K562 (cell line): ENCODE measurements around the gene FERMT3. TPM values are rescaled to one million over a fixed set of nuclear protein-coding genes. Genes with fewer than 3 reads are reported as not detected.

Source experiments
- BRF1 ChIP-seq: IDR thresholded peaks from 3 replicates; pipeline ENCODE4 v1.6.1; 2011; ENCODE audit warnings: borderline replicate concordance, mild to moderate bottlenecking; ENCODE audit not compliant: insufficient read length; ENCODE audit errors: extremely low read depth
- CBX1 ChIP-seq: sonication (generic); IDR thresholded peaks from 2 replicates; pipeline ENCODE4 v1.6.1; 2016; ENCODE audit warnings: antibody characterized with exemption, low read depth, mild to moderate bottlenecking
- CXXC5 ChIP-seq: fragments of 250-450 bp; sonication (Bioruptor Pico); IDR thresholded peaks from 2 replicates; pipeline ENCODE4 v1.8.0; 2022; ENCODE audit warnings: inconsistent platforms, mild to moderate bottlenecking, moderate library complexity
- DMBX1 ChIP-seq: fragments of 250-450 bp; sonication (Bioruptor Pico); IDR thresholded peaks from 2 replicates; pipeline ENCODE4 v1.8.0; 2022; ENCODE audit warnings: inconsistent platforms, mild to moderate bottlenecking, moderate library complexity, borderline replicate concordance
- E2F8 ChIP-seq: fragments of 450-650 bp; IDR thresholded peaks from 2 replicates; pipeline ENCODE4 v1.7.1; 2018; ENCODE audit warnings: mild to moderate bottlenecking, low read depth; ENCODE audit not compliant: partially characterized antibody
- EGR1 ChIP-seq: fragments of 450-650 bp; conservative IDR thresholded peaks from 2 replicates; pipeline ENCODE4 v1.6.1; 2017; ENCODE audit warnings: mild to moderate bottlenecking
- ELF2 ChIP-seq: fragments of 250-450 bp; sonication (Bioruptor Pico); IDR thresholded peaks from 2 replicates; pipeline ENCODE4 v1.5.0; 2021; ENCODE audit warnings: mild to moderate bottlenecking
- SMARCE1 ChIP-seq: fragments of 450-650 bp; IDR thresholded peaks from 2 replicates; pipeline ENCODE4 v1.7.1; 2016; ENCODE audit warnings: mild to moderate bottlenecking
- TCFL5 ChIP-seq: fragments of 250-450 bp; sonication (Bioruptor Pico); conservative IDR thresholded peaks from 2 replicates; pipeline ENCODE4 v1.6.1; 2021; ENCODE audit warnings: mild to moderate bottlenecking, moderate library complexity, matching md5 sums
- TSHZ1 ChIP-seq: fragments of 250-450 bp; sonication (Bioruptor Pico); IDR thresholded peaks from 2 replicates; pipeline ENCODE4 v1.4.0; 2020; ENCODE audit warnings: mild to moderate bottlenecking, moderate library complexity
- USF2 ChIP-seq: sonication (generic); formaldehyde crosslinking; IDR thresholded peaks from 2 replicates; pipeline ENCODE4 v1.5.0; 2020; ENCODE audit warnings: missing genetic modification reagents
- ZHX1 ChIP-seq: fragments of 150-350 bp; conservative IDR thresholded peaks from 2 replicates; pipeline ENCODE4 v1.6.1; 2014; ENCODE audit warnings: low read length
- ZNF165 ChIP-seq: fragments of 250-450 bp; sonication (Bioruptor Pico); IDR thresholded peaks from 2 replicates; pipeline ENCODE4 v1.4.0; 2020; ENCODE audit warnings: borderline replicate concordance
- ZNF347 ChIP-seq: fragments of 450-650 bp; formaldehyde crosslinking; IDR thresholded peaks from 2 replicates; pipeline ENCODE4 v1.4.0; 2020; ENCODE audit warnings: low read depth, mild to moderate bottlenecking, moderate library complexity
- polyA plus RNA-seq, 8 experiments: library from polyadenylated mRNA; depleted of rRNA in 4 of 8; stranded (reverse) in 5 of 8; unstranded in 3 of 8; fragments of >200 nt; fragmentation: Nextera tagmentation in 2 of 8; fragmentation: Illumina TruSeq in 1 of 8; extraction: Ambion mirVana in 2 of 8; extraction: Trizol in 1 of 8; gene quantifications; 2 replicates each; pipeline versions ENCODE4 v1.2.1 to v1.2.3, GENCODE V29; 2011 to 2014; ENCODE audit warnings: inconsistent platforms in 1 of 8, missing spikeins in 1 of 8
- total RNA-seq, 7 experiments: library from RNA; depleted of rRNA in 6 of 7; stranded (reverse); fragments of >200 nt in 6 of 7; fragmentation: Illumina TruSeq in 2 of 7; extraction: Trizol in 2 of 7; gene quantifications; 2 replicates each; pipeline versions ENCODE4 v1.2.1 to v1.2.3, GENCODE V29; 2011 to 2021; ENCODE audit warnings: low replicate concordance in 1 of 7

Gene FERMT3
- total and polyA plus RNA-seq, 9 of the 15 experiments (the other 6 are each of a cell fraction or from before 2014, with no cell fraction given), result 3.2 to 275 (median 79.7) TPM

GRCh38 chr11:64239662-64240434 lies 33.3 kb downstream of the FERMT3 start (continued):
- TF ChIP-seq TCFL5 (CRISPR knock-in tag) (no peak), DMBX1 (CRISPR knock-in tag) (peak; percentile 20; the same call in 1 of the 2 replicates), TSHZ1 (CRISPR knock-in tag) (no peak), E2F8 (no peak), ZHX1 (no peak), USF2 (CRISPR knock-in tag) (no peak), ZNF165 (CRISPR knock-in tag) (no peak), SMARCE1 (no peak), ZNF347 (CRISPR knock-in tag) (no peak), CBX1 (no peak), BRF1 (no peak), EGR1 (no peak), CXXC5 (CRISPR knock-in tag) (no peak), ELF2 (no peak)
